ENCODE results near the gene PCDHAC2. TPM values are rescaled to one million over a fixed set of nuclear protein-coding genes. Genes with fewer than 3 reads are reported as not detected.

PCDHAC2 gene
- polyA plus RNA-seq, 1 of the 3 experiments (the other 2 are of a cell fraction), result 0.39 TPM

GRCh38 chr5:140969880-140970279 is 3.6 kb downstream of the PCDHAC2 start:
- Histone ChIP-seq H3K9me2 (no peaks in the 10 kb centered on the region), H2AFZ (ENCODE audit: low read depth) (no peak overlapping the region), H3K27ac (ENCODE audit: low read depth in 2 of 2, low read length in 1 of 2) (peak overlapping the region in 1 of 2 experiments; percentile 48; a peak in 2 of 4 replicates), H3K27me3 (ENCODE audit: insufficient read depth) (no peaks in the 10 kb centered on the region), H3K9me3 (no peaks in the 10 kb centered on the region), H3F3A (replicated peaks; ENCODE audit: insufficient read depth) (no peaks in the 10 kb centered on the region), H4K20me1 (ENCODE audit: insufficient read depth) (no peaks in the 10 kb centered on the region), H3K4me3 (ENCODE audit: low read depth in 2 of 2, low read length in 1 of 2) (0 out of 4 replicates have a peak overlapping the region, but pooled peaks of 1 of the 2 experiments have one; percentile 4), H3K4me2 (no peak overlapping the region), H3K79me2 (ENCODE audit: insufficient read depth) (no peaks in the 10 kb centered on the region), H3K4me1 (ENCODE audit: control insufficient read depth in 1 of 2, insufficient read depth in 2 of 2, low read depth in 1 of 2, low read length in 1 of 2) (peaks cover 8 to 39% of the 10 kb centered on the region in 2 experiments; a peak in 3 of 4 replicates), H3K36me3 (replicated peaks in 1 of 2; ENCODE audit: control insufficient read depth in 1 of 2, insufficient read depth in 2 of 2, low read length in 1 of 2) (no peaks in the 10 kb centered on the region), H3K9ac (no peak overlapping the region)
- no peak for DNase-seq
- ChIA-PET POLR2A (no interaction called here), CTCF (interaction anchor here (0.7 to 6.5 kb wide), 7 partner anchors 9 to 129 kb away, joined by 3 to 28 read pairs (median 4); partner anchors contain the start of gene PCDHA8)
- TF ChIP-seq RAD21 (IDR thresholded peaks at IDR 0.05; ENCODE audit: low read length), result no peak
- TF ChIP-seq RXRA (IDR thresholded peaks at IDR 0.05; ENCODE audit: borderline replicate concordance, low read depth), result no peak
- TF ChIP-seq EP300 (IDR thresholded peaks at IDR 0.05; ENCODE audit: borderline replicate concordance in 1 of 2, low read depth in 1 of 2, low read length in 1 of 2), result no peak
- TF ChIP-seq RFX5 (IDR thresholded peaks at IDR 0.05; ENCODE audit: low read length), result no peak
- TF ChIP-seq ELF1 (IDR thresholded peaks at IDR 0.05), result no peak
- no peak for TF ChIP-seq SIN3A (IDR thresholded peaks at IDR 0.05; ENCODE audit: borderline replicate concordance, low read depth, low read length)
- TF ChIP-seq CHD2 (IDR thresholded peaks at IDR 0.05; ENCODE audit: low read length, partially characterized antibody), result no peak
- no peak for TF ChIP-seq YY1 (IDR thresholded peaks at IDR 0.05; ENCODE audit: low read depth)
- TF ChIP-seq FOXJ3 (CRISPR knock-in tag; IDR thresholded peaks at IDR 0.05), result no peak
- no peak for TF ChIP-seq GABPA (IDR thresholded peaks at IDR 0.05; ENCODE audit: low read depth)
- TF ChIP-seq TAF1 (IDR thresholded peaks at IDR 0.05; ENCODE audit: borderline replicate concordance, low read depth, low read length), result no peak

DNA sequence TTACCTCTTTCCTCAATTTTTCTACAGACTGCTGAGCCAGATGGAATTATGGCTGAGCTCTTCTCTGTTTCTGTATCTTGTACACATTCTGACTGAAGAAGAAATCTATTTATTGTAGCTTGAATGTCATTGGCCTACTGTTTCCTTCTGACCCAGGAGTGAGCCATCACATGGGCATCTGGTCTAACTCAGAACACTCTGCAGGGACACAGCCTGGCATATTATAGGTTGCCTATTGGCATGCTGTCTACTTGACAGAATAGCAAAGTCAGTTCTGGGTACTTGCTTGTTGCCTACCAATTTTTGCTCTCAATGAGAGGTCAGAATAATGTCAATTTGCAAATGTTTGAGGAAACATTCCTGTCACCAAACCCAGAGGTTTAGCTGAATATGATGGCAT is 7.3 kb downstream of the PCDHAC2 start:
- Histone ChIP-seq H3K27me3 (ENCODE audit: insufficient read depth) (no peaks in the 10 kb centered on the region), H2AFZ (ENCODE audit: low read depth) (no peak overlapping the region), H3F3A (replicated peaks; ENCODE audit: insufficient read depth) (no peaks in the 10 kb centered on the region), H3K27ac (ENCODE audit: low read depth in 2 of 2, low read length in 1 of 2) (peak overlapping the region in 1 of 2 experiments; percentile 55; a peak in 2 of 4 replicates), H3K4me2 (no peak overlapping the region), H4K20me1 (ENCODE audit: insufficient read depth) (no peaks in the 10 kb centered on the region), H3K4me3 (ENCODE audit: low read depth in 2 of 2, low read length in 1 of 2) (no peak overlapping the region), H3K9me2 (no peaks in the 10 kb centered on the region), H3K9ac (no peak overlapping the region), H3K9me3 (no peaks in the 10 kb centered on the region), H3K79me2 (ENCODE audit: insufficient read depth) (no peaks in the 10 kb centered on the region), H3K36me3 (replicated peaks in 1 of 2; ENCODE audit: control insufficient read depth in 1 of 2, insufficient read depth in 2 of 2, low read length in 1 of 2) (no peaks in the 10 kb centered on the region), H3K4me1 (ENCODE audit: control insufficient read depth in 1 of 2, insufficient read depth in 2 of 2, low read depth in 1 of 2, low read length in 1 of 2) (peaks cover 9 to 45% of the 10 kb centered on the region in 2 experiments; a peak in 3 of 4 replicates)
- POLR2A ChIA-PET, result interaction anchor here (1.2 kb wide), 1 partner anchor 28 kb away, joined by 6 read pairs; no protein-coding TSS in a partner anchor
- CTCF ChIA-PET, result interaction anchor here (1.0 to 6.5 kb wide), 7 partner anchors 12 to 132 kb away, joined by 3 to 28 read pairs (median 3); partner anchors contain the start of genes PCDHA8 and PCDHAC1
- TF ChIP-seq MXI1 (IDR thresholded peaks at IDR 0.05; ENCODE audit: low read depth, low read length), result peak; percentile 68; the same call in 1 of the 2 replicates
- TF ChIP-seq CHD2 (IDR thresholded peaks at IDR 0.05; ENCODE audit: low read length, partially characterized antibody), result no peak
- peak; percentile 50 for DNase-seq

- H3K9me2 ChIP-seq, result no peaks in the 10 kb centered on the region
Measured at GRCh38 chr5:140977003-140977402, 10.7 kb downstream of the PCDHAC2 start.

More at GRCh38 chr5:140977003-140977402, 10.7 kb downstream of the PCDHAC2 start:
- TF ChIP-seq SMC3 (IDR thresholded peaks at IDR 0.05; ENCODE audit: low read depth, low read length) (no peak), EP300 (IDR thresholded peaks at IDR 0.05; ENCODE audit: borderline replicate concordance in 1 of 2, low read depth in 1 of 2, low read length in 1 of 2) (peak in 1 of 2 experiments; percentile 28; a peak in 1 of 4 replicates), MXI1 (IDR thresholded peaks at IDR 0.05; ENCODE audit: low read depth, low read length) (peak; percentile 36; the same call in 1 of the 2 replicates), NFIC (IDR thresholded peaks at IDR 0.05; ENCODE audit: borderline replicate concordance) (no peak), GATA2 (CRISPR knock-in tag; IDR thresholded peaks at IDR 0.05) (peak; percentile 23; the same call in 1 of the 2 replicates)
- no peak for DNase-seq
- no peaks in the 10 kb centered on the region for H3K9me3 ChIP-seq
- H4K20me1 ChIP-seq (ENCODE audit: insufficient read depth), result no peaks in the 10 kb centered on the region
- H2AFZ ChIP-seq (ENCODE audit: low read depth), result no peak overlapping the region
- H3K27ac ChIP-seq (ENCODE audit: low read depth in 2 of 2, low read length in 1 of 2), result peak overlapping the region in 1 of 2 experiments; percentile 98; a peak in 2 of 4 replicates
- H3K27me3 ChIP-seq (ENCODE audit: insufficient read depth), result no peaks in the 10 kb centered on the region
- ChIA-PET CTCF (interaction anchor here (1.3 to 3.7 kb wide), 4 partner anchors 50 to 136 kb away, joined by 5 to 20 read pairs (median 6); partner anchors contain the start of gene PCDHA8), POLR2A (interaction anchor here (4.2 kb wide), 1 partner anchor 11 kb away, joined by 23 read pairs; the partner anchor contains the start of gene PCDHAC2)
- H3K4me1 ChIP-seq (ENCODE audit: control insufficient read depth in 1 of 2, insufficient read depth in 2 of 2, low read depth in 1 of 2, low read length in 1 of 2), result peaks cover 9 to 33% of the 10 kb centered on the region in 2 experiments; a peak in 3 of 4 replicates
- WGBS (ENCODE audit: low lambda C conversion rate), result 23% methylated on average over 3 of the region's 3 CpGs
- no peaks in the 10 kb centered on the region for H3F3A ChIP-seq (replicated peaks; ENCODE audit: insufficient read depth)
- no peak overlapping the region for H3K4me3 ChIP-seq (ENCODE audit: low read depth in 2 of 2, low read length in 1 of 2)
- no peaks in the 10 kb centered on the region for H3K79me2 ChIP-seq (ENCODE audit: insufficient read depth)
- H3K4me2 ChIP-seq, result no peak overlapping the region
- no peak overlapping the region for H3K9ac ChIP-seq
- no peaks in the 10 kb centered on the region for H3K36me3 ChIP-seq (replicated peaks in 1 of 2; ENCODE audit: control insufficient read depth in 1 of 2, insufficient read depth in 2 of 2, low read length in 1 of 2)
